Gastrocnemius medialis (tissue), 4 donors: ENCODE measurements around the gene TNK1. TPM values are rescaled to one million over a fixed set of nuclear protein-coding genes. Genes with fewer than 3 reads are reported as not detected.

Source experiments
- ATAC-seq, 2 donors: fragments of 150-250 bp; one replicate each; pipeline ENCODE4 v1.9.1; 2016
- DNase-seq, 2 donors: peaks; one replicate each; pipeline ENCODE4 v3.0.0-alpha.2; 2019
- H3K27ac ChIP-seq, 4 donors: fragments of 200-600 bp; sonication (generic); 1 replicate in 1 of 4; 2 replicates in 3 of 4; pipeline ENCODE4 v1.5.1; 2016 to 2018; ENCODE audit warnings: mild to moderate bottlenecking in 2 of 4, moderate library complexity in 1 of 4
- H3K27me3 ChIP-seq, 3 donors: fragments of 200-600 bp; sonication (generic) in 2 of 3; 1 replicate in 1 of 3; 2 replicates in 2 of 3; pipeline versions ENCODE4 v1.5.1 to v1.6.0; 2016 to 2019; ENCODE audit warnings: mild to moderate bottlenecking in 1 of 3, moderate library complexity in 1 of 3
- H3K36me3 ChIP-seq, 2 donors: fragments of 200-600 bp; sonication (generic) in 1 of 2; one replicate each; pipeline ENCODE4 v1.5.1; 2017 to 2018
- H3K4me1 ChIP-seq, 2 donors: fragments of 200-600 bp; sonication (generic) in 1 of 2; one replicate each; pipeline ENCODE4 v1.5.1; 2016 to 2017; ENCODE audit warnings: mild to moderate bottlenecking in 2 of 2
- H3K4me3 ChIP-seq, 4 donors: fragments of 200-600 bp; sonication (generic) in 3 of 4; 1 replicate in 1 of 4; 2 replicates in 3 of 4; pipeline ENCODE4 v1.5.1; 2016 to 2019; ENCODE audit warnings: mild to moderate bottlenecking in 2 of 4
- H3K9me3 ChIP-seq, 3 donors: fragments of 200-600 bp; sonication (generic) in 2 of 3; 1 replicate in 1 of 3; 2 replicates in 2 of 3; pipeline ENCODE4 v1.5.1; 2016 to 2019
- CTCF ChIP-seq, 5 experiments: fragments of 450-650 bp in 3 of 5; fragments of 200-600 bp in 2 of 5; sonication (generic) in 2 of 5; IDR thresholded peaks in 4 of 5; conservative IDR thresholded peaks in 1 of 5; 1 replicate in 4 of 5; 2 replicates in 1 of 5; pipeline ENCODE4 v1.5.1; 2016 to 2019; ENCODE audit warnings: antibody characterized with exemption in 5 of 5, mild to moderate bottlenecking in 3 of 5, moderate library complexity in 3 of 5
- POLR2A ChIP-seq, 2 donors: fragments of 450-650 bp; IDR thresholded peaks; one replicate each; pipeline ENCODE4 v1.6.1; 2017; ENCODE audit warnings: antibody characterized with exemption in 2 of 2, mild to moderate bottlenecking in 2 of 2, moderate library complexity in 2 of 2
- in situ Hi-C, 4 donors: fragments of 200-750 bp; cut with MboI; loops; one replicate each; pipeline versions ENCODE4 v1.15.0 to v1.8.0; 2017; ENCODE audit warnings: low sequenced_read_pairs in 4 of 4
- intact Hi-C: fragments of 100-400 bp; cut with DNase I; formaldehyde crosslinking; loops from one replicate; pipeline ENCODE4 v1.15.1; 2023; ENCODE audit warnings: low total_unique reads
- total RNA-seq, 4 donors: library from RNA; depleted of rRNA; stranded (reverse); fragments of >200 nt; gene quantifications; one replicate each; pipeline versions ENCODE4 v1.1.0 to v1.2.3, GENCODE V29; 2016

Gene TNK1
- total RNA-seq, 4 donors from 2014 or later = 0.13 to 2.2 TPM; not detected in 2

GRCh38 chr17:7383742-7384488 lies 3.0 kb downstream of the TNK1 start:
- TF ChIP-seq CTCF (IDR thresholded peaks at IDR 0.05 in 4 of 5, conservative IDR thresholded peaks at IDR 0.05 in 1 of 5) = no peak
- no peak for TF ChIP-seq POLR2A (IDR thresholded peaks at IDR 0.05)
- H3K36me3 ChIP-seq = no peaks in the 10 kb centered on the region

GRCh38 chr17:7384489-7385081 lies 3.7 kb downstream of the TNK1 start:
- ATAC-seq (no peak), DNase-seq (no peak)
- H3K4me1 ChIP-seq = peaks cover 18 to 25% of the 10 kb centered on the region in 2 donors
- H3K27ac ChIP-seq = no peak overlapping the region
- H3K27me3 ChIP-seq = peaks cover 17 to 29% (median 24%) of the 10 kb centered on the region in 3 donors
- intact Hi-C loops (no loop called here), in situ Hi-C loops (no loop called here)
- H3K4me3 ChIP-seq = peak overlapping the region in 3 of 4 donors; percentile 42 to 49 (median 44)
- TF ChIP-seq CTCF (IDR thresholded peaks at IDR 0.05 in 4 of 5, conservative IDR thresholded peaks at IDR 0.05 in 1 of 5) (no peak), POLR2A (IDR thresholded peaks at IDR 0.05) (no peak)
- H3K36me3 ChIP-seq = peaks cover 0 to 3% of the 10 kb centered on the region in 2 donors
- H3K9me3 ChIP-seq = no peaks in the 10 kb centered on the region

More at GRCh38 chr17:7383742-7384488, 3.0 kb downstream of the TNK1 start:
- Histone ChIP-seq H3K27me3 (peaks cover 17 to 29% (median 24%) of the 10 kb centered on the region in 3 donors), H3K27ac (no peak overlapping the region), H3K4me1 (peaks cover 18 to 25% of the 10 kb centered on the region in 2 donors), H3K9me3 (no peaks in the 10 kb centered on the region), H3K4me3 (peak overlapping the region; percentile 42 to 61 (median 46))
- ATAC-seq = peak in 1 of 2 donors; percentile 38
- intact Hi-C loops (no loop called here), in situ Hi-C loops (no loop called here)
- DNase-seq = no peak

- H3K4me3 ChIP-seq = no peak overlapping the region
- H3K9me3 ChIP-seq = no peaks in the 10 kb centered on the region
- ATAC-seq (no peak), DNase-seq (no peak)
- H3K4me1 ChIP-seq = peaks cover 8 to 11% of the 10 kb centered on the region in 2 donors
- peaks cover 1 to 7% (median 3%) of the 10 kb centered on the region in 3 donors for H3K27me3 ChIP-seq
- TF ChIP-seq POLR2A (IDR thresholded peaks at IDR 0.05) (no peak), CTCF (IDR thresholded peaks at IDR 0.05 in 4 of 5, conservative IDR thresholded peaks at IDR 0.05 in 1 of 5) (no peak)
- intact Hi-C loops (no loop called here), in situ Hi-C loops (no loop called here)
- peaks cover 0 to 22% of the 10 kb centered on the region in 2 donors for H3K36me3 ChIP-seq
- no peak overlapping the region for H3K27ac ChIP-seq
These were observed 8.0 kb downstream of the TNK1 start for GRCh38 chr17:7388856-7389255.

- no peak for DNase-seq
- intact Hi-C loops (no loop called here), in situ Hi-C loops (no loop called here)
- Histone ChIP-seq H3K27ac (no peak overlapping the region), H3K27me3 (no peaks in the 10 kb centered on the region), H3K36me3 (peaks cover 0 to 22% of the 10 kb centered on the region in 2 donors), H3K4me3 (no peak overlapping the region), H3K4me1 (peaks cover 9 to 10% of the 10 kb centered on the region in 2 donors), H3K9me3 (no peaks in the 10 kb centered on the region)
- ATAC-seq = no peak
- TF ChIP-seq POLR2A (IDR thresholded peaks at IDR 0.05) (no peak), CTCF (IDR thresholded peaks at IDR 0.05 in 4 of 5, conservative IDR thresholded peaks at IDR 0.05 in 1 of 5) (no peak)
These were observed 9.3 kb downstream of the TNK1 start for GRCh38 chr17:7389924-7390910.
